Muscle layer of duodenum (tissue), 2 donors: ENCODE results near the gene C2CD4B.

Source experiments
- H3K27ac ChIP-seq: one replicate; pipeline ENCODE4 v1.7.0; 2013; ENCODE audit warnings: mild to moderate bottlenecking, low read length
- H3K27me3 ChIP-seq: one replicate; pipeline ENCODE4 v1.7.0; 2013; ENCODE audit warnings: low read depth, mild to moderate bottlenecking, control low read depth, low read length
- H3K36me3 ChIP-seq, 2 donors: one replicate each; pipeline ENCODE4 v1.7.0; 2013; ENCODE audit warnings: low read length in 2 of 2, control low read depth in 1 of 2, mild to moderate bottlenecking in 1 of 2; ENCODE audit not compliant: insufficient read depth in 2 of 2, control insufficient read depth in 1 of 2
- H3K4me1 ChIP-seq, 2 donors: one replicate each; pipeline ENCODE4 v1.7.0; 2013; ENCODE audit warnings: low read length in 2 of 2, mild to moderate bottlenecking in 2 of 2, control low read depth in 1 of 2, moderate library complexity in 1 of 2; ENCODE audit not compliant: insufficient read depth in 2 of 2, control insufficient read depth in 1 of 2
- H3K4me3 ChIP-seq, 2 donors: one replicate each; pipeline ENCODE4 v1.7.0; 2013; ENCODE audit warnings: low read length in 2 of 2, low read depth in 1 of 2, mild to moderate bottlenecking in 1 of 2
- H3K9me3 ChIP-seq, 2 donors: one replicate each; pipeline ENCODE4 v1.7.0; 2013; ENCODE audit warnings: low read length in 2 of 2, control low read depth in 1 of 2, mild to moderate bottlenecking in 1 of 2; ENCODE audit not compliant: control insufficient read depth in 1 of 2
- donor health status: healthy.

C2CD4B gene

GRCh38 chr15:62165104-62165792, at the start of gene C2CD4B:
Gene C2CD4B (minus strand): TSS chr15:62165285. CDS start chr15:62164984, 301 bp downstream.
- H3K27me3 ChIP-seq: peaks cover 15% of the 10 kb centered on the region
- no peaks in the 10 kb centered on the region for H3K9me3 ChIP-seq
- H3K4me3 ChIP-seq: peak within 1 kb of the TSS; percentile 21 to 62
- H3K27ac ChIP-seq: no peak within 1 kb of the TSS
- H3K36me3 ChIP-seq: no peaks in the 10 kb centered on the region
- H3K4me1 ChIP-seq: peaks cover 0 to 18% of the 10 kb centered on the region in 2 donors

GRCh38 chr15:62212741-62213140, 47.7 kb upstream of the C2CD4B start:
- no peaks in the 10 kb centered on the region for H3K27me3 ChIP-seq

GRCh38 chr15:62211348-62211747, 46.3 kb upstream of the C2CD4B start:
- peaks cover 0 to 2% of the 10 kb centered on the region in 2 donors for H3K9me3 ChIP-seq
- H3K4me3 ChIP-seq: no peak overlapping the region
- H3K27ac ChIP-seq: no peak overlapping the region
- no peaks in the 10 kb centered on the region for H3K27me3 ChIP-seq
- no peaks in the 10 kb centered on the region for H3K36me3 ChIP-seq
- H3K4me1 ChIP-seq: no peaks in the 10 kb centered on the region

More at GRCh38 chr15:62212741-62213140, 47.7 kb upstream of the C2CD4B start:
- Histone ChIP-seq H3K4me3 (no peak overlapping the region), H3K4me1 (no peaks in the 10 kb centered on the region), H3K27ac (no peak overlapping the region), H3K36me3 (no peaks in the 10 kb centered on the region), H3K9me3 (peaks cover 7 to 13% of the 10 kb centered on the region in 2 donors)

GRCh38 chr15:62209821-62210220, 44.7 kb upstream of the C2CD4B start:
- H3K9me3 ChIP-seq: peaks cover 0 to 2% of the 10 kb centered on the region in 2 donors
- H3K36me3 ChIP-seq: no peaks in the 10 kb centered on the region
- no peak overlapping the region for H3K4me3 ChIP-seq
- H3K4me1 ChIP-seq: no peaks in the 10 kb centered on the region
- no peaks in the 10 kb centered on the region for H3K27me3 ChIP-seq
- no peak overlapping the region for H3K27ac ChIP-seq

- Histone ChIP-seq H3K27me3 (no peaks in the 10 kb centered on the region), H3K27ac (no peak overlapping the region), H3K9me3 (peaks cover 0 to 2% of the 10 kb centered on the region in 2 donors), H3K4me1 (no peaks in the 10 kb centered on the region), H3K36me3 (no peaks in the 10 kb centered on the region), H3K4me3 (no peak overlapping the region)
Measured at GRCh38 chr15:62209322-62209721, 44.2 kb upstream of the C2CD4B start.

- peaks cover 0 to 2% of the 10 kb centered on the region in 2 donors for H3K9me3 ChIP-seq
- no peak overlapping the region for H3K4me3 ChIP-seq
- no peak overlapping the region for H3K27ac ChIP-seq
- H3K27me3 ChIP-seq: no peaks in the 10 kb centered on the region
- H3K4me1 ChIP-seq: no peaks in the 10 kb centered on the region
- H3K36me3 ChIP-seq: no peaks in the 10 kb centered on the region
Measured at GRCh38 chr15:62208884-62209283, 43.8 kb upstream of the C2CD4B start.

- Histone ChIP-seq H3K27ac (no peak overlapping the region), H3K27me3 (no peaks in the 10 kb centered on the region), H3K4me1 (no peaks in the 10 kb centered on the region), H3K9me3 (peaks cover 0 to 2% of the 10 kb centered on the region in 2 donors), H3K4me3 (no peak overlapping the region), H3K36me3 (no peaks in the 10 kb centered on the region)
Measured at GRCh38 chr15:62208367-62208766, 43.3 kb upstream of the C2CD4B start.

- Histone ChIP-seq H3K27ac (no peak overlapping the region), H3K4me1 (no peaks in the 10 kb centered on the region), H3K9me3 (no peaks in the 10 kb centered on the region), H3K27me3 (no peaks in the 10 kb centered on the region), H3K36me3 (no peaks in the 10 kb centered on the region), H3K4me3 (no peak overlapping the region)
Measured at GRCh38 chr15:62190675-62191074, 25.6 kb upstream of the C2CD4B start.

- no peak overlapping the region for H3K4me3 ChIP-seq
- H3K9me3 ChIP-seq: no peaks in the 10 kb centered on the region
- H3K4me1 ChIP-seq: no peaks in the 10 kb centered on the region
- no peaks in the 10 kb centered on the region for H3K27me3 ChIP-seq
- no peak overlapping the region for H3K27ac ChIP-seq
- no peaks in the 10 kb centered on the region for H3K36me3 ChIP-seq
Measured at GRCh38 chr15:62190274-62190673, 25.2 kb upstream of the C2CD4B start.

- Histone ChIP-seq H3K9me3 (no peaks in the 10 kb centered on the region), H3K36me3 (no peaks in the 10 kb centered on the region), H3K27ac (no peak overlapping the region), H3K27me3 (no peaks in the 10 kb centered on the region), H3K4me1 (no peaks in the 10 kb centered on the region), H3K4me3 (no peak overlapping the region)
Measured at GRCh38 chr15:62188744-62189143, 23.7 kb upstream of the C2CD4B start.

GRCh38 chr15:62187910-62188309, 22.8 kb upstream of the C2CD4B start:
- H3K36me3 ChIP-seq: no peaks in the 10 kb centered on the region
- no peaks in the 10 kb centered on the region for H3K9me3 ChIP-seq
- H3K27ac ChIP-seq: no peak overlapping the region
- no peak overlapping the region for H3K4me3 ChIP-seq
- no peaks in the 10 kb centered on the region for H3K27me3 ChIP-seq
- H3K4me1 ChIP-seq: no peaks in the 10 kb centered on the region

- H3K36me3 ChIP-seq: no peaks in the 10 kb centered on the region
- no peak overlapping the region for H3K4me3 ChIP-seq
- H3K9me3 ChIP-seq: no peaks in the 10 kb centered on the region
- no peak overlapping the region for H3K27ac ChIP-seq
- H3K4me1 ChIP-seq: no peaks in the 10 kb centered on the region
- H3K27me3 ChIP-seq: no peaks in the 10 kb centered on the region
Measured at GRCh38 chr15:62187425-62187824, 22.3 kb upstream of the C2CD4B start.
